Astrocyte (in vitro differentiated cells and primary cell): ENCODE results near the gene VBP1. TPM values are rescaled to one million over a fixed set of nuclear protein-coding genes. Genes with fewer than 3 reads are reported as not detected.
A peak's percentile ranks its signal among the peaks of the same experiment; 100 is the strongest.
"Not testable (repeated sequence)": the region's sequence is repeated elsewhere in the genome, so short reads cannot be mapped to it uniquely, and the experiment has no call there.

ENCODE experiments used
- DNase-seq: peaks from one replicate; pipeline ENCODE4 v3.0.0-alpha.2; 2010; ENCODE audit warnings: low read depth
- FAIRE-seq: peaks from 2 replicates; lab custom pipeline; 2011; peaks lifted over from hg19 to GRCh38; lab: Jason Lieb, UNC
- H2AFZ ChIP-seq: 2 replicates; pipeline ENCODE4 v1.6.0; 2012; ENCODE audit warnings: low read depth, low read length, inconsistent platforms
- H3K27ac ChIP-seq: 2 replicates; pipeline ENCODE4 v1.5.1; 2011; ENCODE audit warnings: low read depth, low read length, inconsistent platforms
- H3K27me3 ChIP-seq: 2 replicates; pipeline ENCODE4 v1.6.0; 2011; ENCODE audit warnings: low read length, inconsistent platforms; ENCODE audit not compliant: insufficient read depth
- H3K36me3 ChIP-seq: 2 replicates; pipeline ENCODE4 v1.5.1; 2011; ENCODE audit warnings: low read length, inconsistent platforms; ENCODE audit not compliant: insufficient read depth
- H3K4me1 ChIP-seq: 2 replicates; pipeline ENCODE4 v1.5.1; 2011; ENCODE audit warnings: low read length, inconsistent platforms; ENCODE audit not compliant: insufficient read depth
- H3K4me2 ChIP-seq: 2 replicates; pipeline ENCODE4 v1.6.0; 2012; ENCODE audit warnings: low read length, inconsistent platforms
- H3K4me3 ChIP-seq: 2 replicates; pipeline ENCODE4 v1.5.1; 2011; ENCODE audit warnings: low read depth, mild to moderate bottlenecking, low read length, inconsistent platforms; ENCODE audit not compliant: insufficient read depth
- H3K79me2 ChIP-seq: 2 replicates; pipeline ENCODE4 v1.6.0; 2012; ENCODE audit warnings: mild to moderate bottlenecking, low read length, inconsistent platforms; ENCODE audit not compliant: insufficient read depth
- H3K9ac ChIP-seq: 2 replicates; pipeline ENCODE4 v1.6.0; 2012; ENCODE audit warnings: mild to moderate bottlenecking, low read length, inconsistent platforms
- H3K9me3 ChIP-seq: 2 replicates; pipeline ENCODE4 v1.5.1; 2012; ENCODE audit warnings: low read depth, mild to moderate bottlenecking, low read length, inconsistent platforms; ENCODE audit not compliant: insufficient read depth
- H4K20me1 ChIP-seq: 2 replicates; pipeline ENCODE4 v1.6.0; 2012; ENCODE audit warnings: low read length, inconsistent platforms; ENCODE audit not compliant: insufficient read depth
- H3K27ac Mint-ChIP-seq: one replicate; pipeline ENCODE4 v1.8.0; 2021; ENCODE audit warnings: mild to moderate bottlenecking, mixed read lengths; ENCODE audit not compliant: unreplicated experiment
- H3K27me3 Mint-ChIP-seq: one replicate; pipeline ENCODE4 v1.8.0; 2021; ENCODE audit warnings: low read depth, mixed read lengths; ENCODE audit not compliant: unreplicated experiment
- H3K36me3 Mint-ChIP-seq: one replicate; pipeline ENCODE4 v1.8.0; 2021; ENCODE audit warnings: low read depth, mixed read lengths; ENCODE audit not compliant: unreplicated experiment
- H3K4me1 Mint-ChIP-seq: one replicate; pipeline ENCODE4 v1.8.0; 2021; ENCODE audit warnings: low read depth, mixed read lengths; ENCODE audit not compliant: unreplicated experiment
- H3K4me3 Mint-ChIP-seq: one replicate; pipeline ENCODE4 v1.8.0; 2021; ENCODE audit warnings: mild to moderate bottlenecking, moderate library complexity, mixed read lengths; ENCODE audit not compliant: unreplicated experiment
- H3K9me3 Mint-ChIP-seq: one replicate; pipeline ENCODE4 v1.8.0; 2021; ENCODE audit warnings: mild to moderate bottlenecking, mixed read lengths; ENCODE audit not compliant: unreplicated experiment
- EZH2 ChIP-seq: IDR thresholded peaks from 2 replicates; pipeline ENCODE4 v1.6.1; 2012; ENCODE audit warnings: mild to moderate bottlenecking, low read length, inconsistent platforms; ENCODE audit not compliant: insufficient read depth
- total RNA-seq: library from RNA; stranded (reverse); gene quantifications from 2 replicates; pipeline ENCODE4 v1.2.1, GENCODE V29; 2021
- TF ChIP-seq, protein P1 (sequence below): IDR thresholded peaks from 2 replicates; pipeline ENCODE4 v1.5.1; 2011; ENCODE audit warnings: low read depth, mild to moderate bottlenecking, inconsistent platforms, low read length, moderate library complexity; ENCODE audit not compliant: insufficient read depth

Gene VBP1
- total RNA-seq, 1 donor from 2014 or later: 52.3 TPM

DNA sequence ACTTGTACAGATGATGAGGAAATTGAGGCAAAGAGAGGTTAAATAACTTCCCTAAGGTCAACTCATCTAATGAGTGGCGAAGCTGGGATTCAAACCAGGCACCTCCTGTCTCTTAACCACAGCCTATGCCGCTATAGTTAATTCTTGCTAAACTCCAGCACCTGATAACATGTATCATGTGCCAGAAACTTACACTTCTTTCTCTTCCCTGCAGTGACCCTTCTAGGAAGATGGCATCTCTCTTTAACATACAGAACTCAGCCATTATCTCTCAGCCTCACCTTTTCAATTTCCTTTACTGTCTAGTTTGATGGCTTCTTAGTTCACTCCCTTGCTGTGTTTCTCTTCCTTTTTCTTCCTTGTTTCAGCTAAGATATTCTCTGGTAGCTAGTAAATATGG, 2.5 kb downstream of the VBP1 start:
- Histone ChIP-seq H3K9ac (no peak overlapping the region), H3K79me2 (peaks cover 56% of the 10 kb centered on the region), H3K9me3 (no peaks in the 10 kb centered on the region), H3K4me3 (no peak overlapping the region), H3K27ac (no peak overlapping the region), H3K27me3 (no peaks in the 10 kb centered on the region), H3K4me1 (peaks cover 5% of the 10 kb centered on the region), H4K20me1 (peaks cover 15% of the 10 kb centered on the region), H3K36me3 (peaks cover 3% of the 10 kb centered on the region), H3K4me2 (no peak overlapping the region), H2AFZ (no peak overlapping the region)
- peaks cover 3% of the 10 kb centered on the region for H3K4me1 Mint-ChIP-seq
- DNase-seq (no peak), FAIRE-seq (no peak)
- H3K4me3 Mint-ChIP-seq: peak overlapping the region; percentile 50
- H3K36me3 Mint-ChIP-seq: no peaks in the 10 kb centered on the region
- H3K27ac Mint-ChIP-seq: no peak overlapping the region
- no peaks in the 10 kb centered on the region for H3K9me3 Mint-ChIP-seq
- no peak for TF ChIP-seq EZH2
- TF ChIP-seq, protein P1, sequence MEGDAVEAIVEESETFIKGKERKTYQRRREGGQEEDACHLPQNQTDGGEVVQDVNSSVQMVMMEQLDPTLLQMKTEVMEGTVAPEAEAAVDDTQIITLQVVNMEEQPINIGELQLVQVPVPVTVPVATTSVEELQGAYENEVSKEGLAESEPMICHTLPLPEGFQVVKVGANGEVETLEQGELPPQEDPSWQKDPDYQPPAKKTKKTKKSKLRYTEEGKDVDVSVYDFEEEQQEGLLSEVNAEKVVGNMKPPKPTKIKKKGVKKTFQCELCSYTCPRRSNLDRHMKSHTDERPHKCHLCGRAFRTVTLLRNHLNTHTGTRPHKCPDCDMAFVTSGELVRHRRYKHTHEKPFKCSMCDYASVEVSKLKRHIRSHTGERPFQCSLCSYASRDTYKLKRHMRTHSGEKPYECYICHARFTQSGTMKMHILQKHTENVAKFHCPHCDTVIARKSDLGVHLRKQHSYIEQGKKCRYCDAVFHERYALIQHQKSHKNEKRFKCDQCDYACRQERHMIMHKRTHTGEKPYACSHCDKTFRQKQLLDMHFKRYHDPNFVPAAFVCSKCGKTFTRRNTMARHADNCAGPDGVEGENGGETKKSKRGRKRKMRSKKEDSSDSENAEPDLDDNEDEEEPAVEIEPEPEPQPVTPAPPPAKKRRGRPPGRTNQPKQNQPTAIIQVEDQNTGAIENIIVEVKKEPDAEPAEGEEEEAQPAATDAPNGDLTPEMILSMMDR: no peak
- H3K27me3 Mint-ChIP-seq: no peaks in the 10 kb centered on the region

DNA sequence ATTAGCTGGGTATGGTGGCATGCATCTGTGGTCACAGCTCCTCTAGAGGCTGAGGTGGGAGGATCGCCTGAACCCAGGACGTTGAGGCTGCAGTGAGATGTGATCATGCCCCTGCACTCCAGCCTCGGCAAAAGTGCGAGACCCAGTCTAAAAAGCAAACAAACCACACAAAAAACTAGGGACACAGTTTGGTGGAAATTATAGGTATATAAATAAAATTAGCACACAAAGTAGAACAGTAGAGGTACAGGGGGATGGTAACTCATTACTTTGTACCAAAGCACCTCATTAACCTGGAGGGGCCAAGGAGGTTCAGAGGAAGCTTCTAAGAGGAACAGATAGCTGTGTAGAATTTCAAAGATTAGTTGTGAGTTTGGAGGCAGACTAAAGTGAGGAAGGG, 5.1 kb downstream of the VBP1 start:
- Histone ChIP-seq H3K36me3 (peaks cover 5% of the 10 kb centered on the region), H3K27me3 (no peaks in the 10 kb centered on the region), H4K20me1 (peaks cover 18% of the 10 kb centered on the region), H3K4me3 (no peak overlapping the region), H3K27ac (no peak overlapping the region), H3K79me2 (peaks cover 61% of the 10 kb centered on the region), H3K9ac (no peak overlapping the region), H3K4me2 (no peak overlapping the region), H2AFZ (no peak overlapping the region), H3K9me3 (no peaks in the 10 kb centered on the region), H3K4me1 (peaks cover 5% of the 10 kb centered on the region)
- TF ChIP-seq EZH2: no peak
- TF ChIP-seq, protein P1: no peak
- no peak overlapping the region for H3K27ac Mint-ChIP-seq
- DNase-seq (no peak), FAIRE-seq (no peak)
- H3K27me3 Mint-ChIP-seq: no peaks in the 10 kb centered on the region
- peaks cover 3% of the 10 kb centered on the region for H3K4me1 Mint-ChIP-seq
- no peaks in the 10 kb centered on the region for H3K9me3 Mint-ChIP-seq
- no peak overlapping the region for H3K4me3 Mint-ChIP-seq
- H3K36me3 Mint-ChIP-seq: no peaks in the 10 kb centered on the region

DNA sequence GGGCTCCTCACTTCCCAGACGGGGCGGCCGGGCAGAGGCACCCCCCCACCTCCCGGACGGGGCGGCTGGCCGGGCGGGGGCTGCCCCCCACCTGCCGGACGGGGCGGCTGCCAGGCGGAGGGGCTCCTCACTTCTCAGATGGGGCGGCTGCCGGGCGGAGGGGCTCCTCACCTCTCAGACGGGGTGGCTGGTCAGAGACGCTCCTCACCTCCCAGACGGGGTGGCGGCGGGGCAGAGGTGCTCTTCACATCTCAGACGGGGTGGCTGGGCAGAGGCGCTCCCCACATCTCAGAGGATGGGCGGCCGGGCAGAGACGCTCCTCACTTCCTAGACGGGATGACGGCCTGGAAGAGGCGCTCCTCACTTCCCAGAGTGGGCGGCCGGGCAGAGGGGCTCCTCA, 7.5 kb downstream of the VBP1 start:
- H3K27ac Mint-ChIP-seq, H3K9me3 ChIP-seq, DNase-seq, H3K4me2 ChIP-seq, H2AFZ ChIP-seq, H3K9me3 Mint-ChIP-seq, H3K27me3 Mint-ChIP-seq, H3K36me3 Mint-ChIP-seq, H4K20me1 ChIP-seq, FAIRE-seq, H3K27ac ChIP-seq, H3K4me1 Mint-ChIP-seq, H3K4me3 Mint-ChIP-seq, H3K4me1 ChIP-seq, H3K4me3 ChIP-seq, H3K9ac ChIP-seq, H3K27me3 ChIP-seq: not testable (repeated sequence)
- H3K36me3 ChIP-seq: peaks cover 17% of the 10 kb centered on the region
- H3K79me2 ChIP-seq: peaks cover 41% of the 10 kb centered on the region
